ENCODE measurements around the gene RNF113A.
"Not testable (repeated sequence)": the region's sequence is repeated elsewhere in the genome, so short reads cannot be mapped to it uniquely, and the experiment has no call there.

Gene RNF113A
- 28.6 to 43.5 (median 36.7) reads per million in 4 experiments for total RNA-seq

GRCh38 chrX:119871599-119872395, at the start of gene RNF113A, which contains the start of gene NDUFA1:
Gene RNF113A (minus strand): TSS chrX:119871733. CDS start chrX:119871613, 120 bp downstream.
Gene NDUFA1 (plus strand): TSS chrX:119871832. CDS start chrX:119871912, 80 bp downstream.
- DNase-seq, result peak; percentile 72

DNA sequence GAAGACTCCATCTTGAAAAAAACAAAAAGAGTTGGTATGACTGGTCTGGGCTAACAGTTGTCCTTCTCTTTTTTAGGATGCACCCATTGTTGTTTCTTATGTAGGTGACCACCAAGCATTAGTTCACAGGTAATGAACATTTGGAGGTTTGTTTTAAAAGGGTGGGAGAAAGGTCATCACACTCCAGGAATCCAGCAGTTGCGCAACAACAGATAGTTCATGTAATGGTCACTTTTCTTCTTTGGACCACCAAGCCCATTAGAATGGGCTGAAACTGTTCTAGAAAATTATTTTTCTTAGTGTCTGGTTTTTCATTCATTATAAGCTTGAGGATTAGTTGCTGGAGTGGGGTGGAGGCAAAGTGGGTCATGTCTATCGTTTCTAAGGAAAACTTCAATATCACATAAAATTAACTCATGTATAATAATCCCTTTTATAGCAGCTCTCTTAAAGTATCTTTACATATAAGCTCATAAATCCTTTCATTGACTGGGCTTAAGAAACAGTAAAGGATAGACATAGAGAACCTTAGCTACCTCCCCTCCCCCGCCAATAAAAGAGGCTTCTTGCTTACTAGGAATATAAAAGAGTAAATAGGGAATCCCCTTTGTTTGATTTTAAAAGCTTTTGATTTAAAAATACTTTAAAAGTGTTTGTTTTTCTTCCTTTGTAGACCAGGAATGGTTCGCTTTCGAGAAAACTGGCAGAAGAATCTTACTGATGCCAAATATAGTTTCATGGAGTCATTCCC, 48.5 kb upstream of the RNF113A start:
- DNase-seq, result no peak

- DNase-seq, result no peak
Observed at GRCh38 chrX:119917877-119918276, 46.3 kb upstream of the RNF113A start.

GRCh38 chrX:119916310-119916709, 44.8 kb upstream of the RNF113A start:
- no peak for DNase-seq

DNA sequence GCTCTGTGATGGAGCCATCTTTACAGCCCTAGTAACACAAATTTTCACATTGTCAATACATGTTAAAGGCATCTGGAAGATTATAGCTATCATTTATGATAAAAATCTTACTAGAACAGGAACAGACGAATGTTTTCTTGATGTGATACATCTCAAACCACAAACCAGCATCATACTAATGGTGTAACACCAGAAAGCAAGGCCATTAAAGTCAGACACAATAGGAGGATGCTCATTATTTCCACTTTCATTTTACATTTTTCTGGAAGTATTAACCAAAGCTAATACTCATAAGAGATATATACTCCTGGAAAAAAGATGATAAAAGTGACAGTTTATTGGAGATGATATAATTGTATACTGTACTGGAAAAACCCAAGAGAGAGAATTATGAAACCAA, 29.4 kb upstream of the RNF113A start:
- no peak for DNase-seq

- no peak for DNase-seq
Observed at GRCh38 chrX:119899125-119899524, 27.6 kb upstream of the RNF113A start.

DNA sequence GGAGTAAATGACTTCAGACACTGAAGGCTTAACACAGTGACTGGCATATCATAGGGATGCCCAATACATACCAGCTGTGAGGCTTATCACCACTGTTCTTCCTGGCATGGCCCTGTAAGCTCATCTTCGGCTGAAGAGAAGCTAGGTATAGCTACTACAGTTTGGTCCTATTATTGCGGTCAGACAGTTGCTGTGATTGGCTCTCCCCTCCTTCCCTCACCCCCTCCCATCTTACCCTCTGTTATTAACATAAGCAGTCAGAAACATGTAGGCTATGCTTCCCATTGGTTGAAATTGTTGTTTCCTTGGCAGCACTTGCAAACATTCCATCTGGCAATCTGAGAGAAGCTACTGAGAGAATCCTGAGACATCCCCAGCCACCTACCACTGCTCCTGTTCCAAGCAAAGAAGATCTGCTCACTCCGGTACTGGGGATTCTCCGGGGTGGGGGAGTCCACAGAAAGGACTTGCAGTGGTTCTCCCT, 24.4 kb upstream of the RNF113A start, which contains the start of gene AKAP14:
AKAP14 (plus strand) TSS at position 51 of the 484 bp plus-strand sequence. CDS start 7,331 bp downstream, outside the sequence.
- DNase-seq, result no peak

DNA sequence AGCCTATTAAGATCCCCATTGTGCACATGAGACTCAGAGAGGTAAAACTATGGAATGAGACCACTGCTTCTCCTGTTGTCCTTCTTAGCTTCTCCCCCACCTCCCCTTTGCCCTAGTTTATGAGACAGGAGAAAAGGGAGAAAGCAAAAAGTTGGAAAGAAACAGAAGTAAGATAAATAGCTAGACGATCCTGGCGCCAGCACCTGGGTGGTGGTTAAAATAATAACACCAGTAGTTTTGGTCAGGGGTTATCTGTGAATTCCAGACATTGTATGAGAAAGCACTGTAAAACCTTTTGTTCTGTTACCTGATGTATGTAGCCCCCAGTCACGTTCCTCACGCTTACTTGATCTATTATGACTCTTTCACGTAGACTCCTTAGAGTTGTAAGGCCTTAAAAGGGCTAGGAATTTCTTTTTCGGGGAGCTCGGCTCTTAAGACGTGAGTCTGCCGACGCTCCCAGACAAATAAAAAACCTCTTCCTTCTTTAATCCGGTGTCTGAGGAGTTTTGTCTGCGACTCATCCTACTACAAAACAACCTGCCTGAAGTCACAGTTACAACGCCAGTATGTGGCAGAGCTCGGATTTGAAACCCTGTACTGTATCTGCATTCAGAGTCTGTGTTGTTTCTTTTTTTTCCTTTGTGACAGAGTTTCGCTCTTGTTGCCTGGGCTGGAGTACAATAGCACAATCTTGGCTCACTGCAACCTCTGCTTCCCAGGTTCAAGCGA, 20.6 kb upstream of the RNF113A start:
- not testable (repeated sequence) for DNase-seq

DNA sequence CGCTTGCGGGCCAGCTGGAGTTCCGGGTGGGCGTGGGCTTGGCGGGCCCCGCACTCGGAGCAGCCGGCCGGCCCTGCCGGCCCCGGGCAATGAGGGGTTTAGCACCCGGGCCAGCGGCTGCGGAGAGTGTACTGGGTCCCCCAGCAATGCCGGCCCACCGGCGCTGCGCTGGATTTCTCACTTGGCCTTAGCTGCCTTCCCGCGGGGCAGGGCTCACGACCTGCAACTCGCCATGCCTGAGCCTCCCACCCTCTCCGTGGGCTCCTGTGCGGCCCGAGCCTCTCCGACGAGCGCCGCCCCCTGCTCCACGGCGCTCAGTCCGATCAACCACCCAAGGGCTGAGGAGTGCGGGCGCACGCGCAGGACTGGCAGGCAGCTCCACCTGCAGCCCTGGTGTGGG, 19.1 kb upstream of the RNF113A start:
- not testable (repeated sequence) for DNase-seq

DNA sequence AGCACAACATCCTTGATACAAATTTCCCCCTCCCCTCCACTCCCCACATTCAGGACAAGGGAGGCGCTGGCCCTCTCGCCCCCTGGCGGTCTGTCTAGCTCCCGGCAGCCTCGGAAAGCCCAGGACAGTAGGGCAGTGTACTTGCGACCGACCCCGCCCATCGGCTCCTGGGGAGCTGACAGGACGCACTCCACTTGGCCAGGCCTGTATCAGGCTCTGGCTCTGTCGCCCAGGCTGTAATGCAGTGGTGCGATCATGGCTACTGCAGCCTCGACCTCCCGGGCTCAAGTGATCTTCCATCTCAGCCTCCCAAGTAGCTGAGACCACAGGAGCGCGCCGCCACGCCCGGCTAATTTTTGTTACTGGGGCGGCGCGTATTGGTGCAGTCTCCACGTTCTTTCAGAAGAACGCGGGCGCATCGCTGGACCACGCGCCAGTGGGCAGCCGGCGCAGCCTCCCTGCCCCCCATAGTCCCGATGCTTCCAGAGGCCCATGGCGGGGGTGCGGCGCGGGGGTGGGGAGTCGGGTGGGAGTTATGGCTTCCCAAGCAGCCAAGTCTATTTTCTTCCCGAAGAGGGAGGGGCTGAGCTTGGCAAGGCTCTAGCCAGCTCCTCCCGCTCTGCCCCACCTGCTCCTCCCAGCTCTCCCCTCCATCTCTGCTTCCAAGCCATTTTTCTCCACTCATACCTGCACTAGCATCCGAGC, 16.3 kb upstream of the RNF113A start:
- peak; percentile 22 for DNase-seq

DNA sequence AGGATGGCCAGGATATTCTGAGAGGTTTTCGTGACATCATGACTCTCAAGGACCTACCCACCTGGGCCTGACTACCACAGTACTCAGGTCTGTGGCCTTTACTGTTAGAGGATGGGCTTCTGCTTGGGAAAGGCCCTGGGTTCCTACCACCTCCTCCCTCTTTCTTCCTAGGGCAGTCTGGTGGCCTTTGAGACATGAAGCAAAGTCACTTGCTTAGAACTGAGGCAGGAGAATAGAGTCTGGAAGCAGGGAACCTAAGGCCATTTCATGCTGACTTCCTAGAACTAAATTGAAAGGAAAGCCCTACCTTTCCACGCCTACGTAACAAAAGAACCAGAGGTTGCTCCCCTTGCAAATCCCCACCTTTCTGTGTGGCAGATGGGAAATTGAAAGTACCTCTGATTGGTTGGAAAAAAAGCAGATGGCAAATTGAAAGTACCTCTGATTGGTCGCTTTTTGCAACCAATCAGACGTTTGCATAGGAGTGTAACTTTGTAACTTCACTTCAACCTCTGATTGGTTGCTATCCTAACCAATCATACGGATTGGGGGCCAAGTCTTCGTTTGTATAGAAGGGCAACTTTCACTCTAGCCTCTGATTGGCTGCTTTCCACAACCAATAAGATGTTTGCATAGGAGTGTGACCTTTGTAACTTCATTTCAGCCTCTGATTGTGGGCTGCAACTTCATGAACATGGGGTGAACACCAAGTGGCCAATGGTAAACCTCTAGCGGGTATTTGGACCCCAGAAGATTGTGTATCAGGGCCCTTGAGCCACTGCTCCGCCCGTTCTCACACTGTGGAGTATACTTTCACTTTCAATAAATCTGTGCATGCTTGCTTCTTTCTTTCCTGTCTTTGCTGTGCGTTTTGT, 14.3 kb upstream of the RNF113A start:
- no peak for DNase-seq

DNA sequence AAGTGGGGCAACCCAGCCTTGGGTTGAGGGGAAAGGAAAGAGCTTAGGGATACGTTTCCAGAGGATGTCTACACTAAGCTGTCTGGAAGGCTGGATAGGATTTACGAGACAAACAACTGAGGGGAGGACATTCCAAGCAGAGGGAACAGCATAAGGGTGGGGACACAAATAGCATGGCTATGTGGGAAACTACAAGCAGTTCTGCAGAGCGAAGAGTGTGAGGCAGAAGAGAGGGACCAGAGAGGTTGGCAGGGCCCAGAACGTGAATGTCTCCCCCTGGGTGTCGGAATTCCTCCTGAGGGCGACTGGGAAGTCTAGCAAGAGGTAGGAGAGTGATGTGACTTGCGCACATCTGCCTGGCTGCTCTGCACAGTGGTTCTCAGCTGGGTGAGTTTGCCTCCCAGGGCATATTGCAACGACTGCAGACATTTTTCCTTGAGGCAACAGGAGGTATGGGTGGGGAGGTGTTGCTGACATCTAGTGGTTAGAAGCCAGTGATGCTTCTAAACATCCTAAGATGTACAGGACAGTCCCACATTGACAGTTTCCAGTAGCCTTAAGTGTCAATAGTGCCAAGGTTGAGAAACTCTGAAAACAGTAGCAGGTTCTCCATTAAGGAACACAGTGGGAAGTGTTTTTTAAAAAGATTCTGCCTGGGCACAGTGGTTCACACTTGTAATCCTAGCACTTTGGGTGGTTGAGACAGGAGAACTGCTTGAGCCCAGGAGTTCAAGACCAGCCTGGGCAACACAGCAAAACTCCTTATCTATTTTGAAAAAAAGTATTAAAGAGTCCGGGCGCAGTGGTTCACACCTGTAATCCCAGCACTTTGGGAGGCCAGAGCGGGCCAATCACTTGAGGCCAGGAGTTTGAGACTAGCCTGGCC, 9.3 kb upstream of the RNF113A start:
- DNase-seq, result peak; percentile 0

DNA sequence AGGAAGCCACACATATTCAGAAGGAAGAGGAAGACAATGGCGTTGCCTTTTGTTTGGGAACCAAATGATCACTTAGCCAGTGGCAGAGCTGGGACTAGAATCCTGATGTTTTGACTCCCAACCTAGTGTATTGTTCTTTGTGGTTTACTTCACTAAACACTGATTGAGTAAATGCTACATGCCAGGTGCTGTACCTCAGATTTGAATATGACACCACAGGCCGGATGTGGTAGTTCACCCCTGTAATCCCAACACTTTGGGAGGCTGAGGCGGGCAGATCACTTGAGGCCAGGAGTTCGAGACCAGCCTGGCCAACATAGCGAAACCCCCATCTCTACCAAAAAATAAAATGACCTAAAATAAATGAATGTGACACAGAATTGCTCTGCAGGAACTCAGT, 8.5 kb upstream of the RNF113A start:
- DNase-seq, result no peak

- no peak for DNase-seq
Observed at GRCh38 chrX:119878740-119879139, 7.2 kb upstream of the RNF113A start.

GRCh38 chrX:119871245-119871598, 311 bp downstream of the RNF113A start:
- peak; percentile 16 for DNase-seq

DNA sequence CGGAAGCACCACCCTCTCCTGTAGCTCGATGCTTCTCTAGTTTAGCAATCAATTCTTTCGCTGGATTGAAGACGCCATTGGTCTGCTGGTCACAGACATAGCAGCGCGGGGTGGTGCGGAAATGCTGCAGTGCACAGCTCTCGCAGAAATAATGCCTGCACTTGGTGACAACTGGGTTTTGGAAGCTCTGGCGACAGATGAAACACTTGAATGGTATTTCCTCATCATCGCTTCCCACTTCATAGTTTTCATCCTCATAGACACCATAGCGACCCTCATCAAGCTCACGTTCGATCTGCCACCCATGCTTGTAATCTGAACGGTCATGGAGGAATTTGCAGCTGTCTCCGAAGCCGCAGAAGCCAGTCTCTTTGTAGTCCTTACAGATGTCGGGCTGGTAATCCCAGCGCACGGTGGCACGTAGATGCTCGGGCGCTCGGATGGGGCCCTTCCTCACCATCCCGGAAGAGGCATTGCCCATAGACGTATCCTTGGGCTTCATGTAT, 854 bp downstream of the RNF113A start:
- peak; percentile 2 for DNase-seq

DNA sequence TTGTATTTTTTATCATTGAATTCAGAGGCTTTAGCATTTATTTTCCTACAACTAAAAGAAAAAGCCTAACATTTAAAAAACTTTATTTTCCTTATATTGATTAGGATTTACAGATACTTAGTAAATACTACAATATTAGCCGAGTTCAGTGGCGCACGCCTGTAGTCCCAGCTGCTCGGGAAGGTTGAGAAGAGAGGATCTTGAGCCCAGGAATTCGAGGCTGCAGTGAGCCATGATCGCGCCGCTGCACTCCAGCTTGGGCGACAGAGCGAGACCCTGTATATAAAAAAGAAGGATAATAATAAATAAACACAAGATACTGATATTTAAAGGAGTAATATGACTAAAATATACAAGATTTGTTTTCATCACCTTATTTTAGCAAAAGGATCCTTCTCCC, 18.1 kb downstream of the RNF113A start:
- no peak for DNase-seq

- peak; percentile 92 for DNase-seq
Observed at GRCh38 chrX:119852382-119853353, 18.9 kb downstream of the RNF113A start, which contains the start of gene UPF3B. Gene UPF3B (minus strand): TSS chrX:119852963. CDS start chrX:119852928, 35 bp downstream.

DNA sequence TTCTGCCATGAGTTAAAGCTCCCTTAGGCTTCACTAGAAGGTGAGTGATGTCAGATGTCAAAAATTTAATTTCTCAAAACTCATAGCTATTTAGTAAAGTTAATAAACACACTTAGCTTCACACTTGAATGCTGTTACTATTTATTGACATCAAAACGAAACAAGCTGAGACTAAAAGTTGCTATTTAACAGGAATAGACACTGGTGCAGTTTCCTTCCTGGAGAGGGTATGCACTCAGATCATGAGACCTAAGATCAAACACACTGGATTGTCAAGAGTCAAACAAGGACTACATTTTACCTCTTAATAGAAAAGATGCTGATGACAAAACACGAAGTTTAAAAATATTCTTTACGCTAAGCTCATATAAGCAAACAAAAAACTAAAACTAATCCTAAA, 37.6 kb downstream of the RNF113A start:
- no peak for DNase-seq
